Head of caudate nucleus (tissue), 42 donors: ENCODE results near the gene FRMD1.
A peak's percentile ranks its signal among the peaks of the same experiment; 100 is the strongest.

ENCODE experiments used
- DNase-seq, 42 donors: peaks; one replicate each; pipeline versions ENCODE4 v3.0.0 to v3.0.0-alpha.2; 2020 to 2021; ENCODE audit warnings: mixed read lengths in 7 of 42
- intact Hi-C: fragments of 100-400 bp; cut with DNase I; formaldehyde crosslinking; loops from one replicate; pipeline ENCODE4 v1.15.0; 2022

The FRMD1 gene

GRCh38 chr6:168025831-168026710 is 52.9 kb downstream of the FRMD1 start:
- DNase-seq: peak in 2 of 42 donors; percentile 17
- intact Hi-C loops: no loop called here

- intact Hi-C loops: no loop called here
- DNase-seq: peak in 2 of 42 donors; percentile 12 to 19
Measured at GRCh38 chr6:168024951-168025510, 54.0 kb downstream of the FRMD1 start.

- DNase-seq: peak in 1 of 42 donors; percentile 26
- intact Hi-C loops: no loop called here
Measured at GRCh38 chr6:168022488-168023321, 56.3 kb downstream of the FRMD1 start.

GRCh38 chr6:168021581-168021980 is 57.4 kb downstream of the FRMD1 start:
- DNase-seq: peak in 1 of 42 donors; percentile 8
- intact Hi-C loops: no loop called here

GRCh38 chr6:168020242-168020641 is 58.8 kb downstream of the FRMD1 start:
- DNase-seq: peak in 1 of 42 donors; percentile 17
- intact Hi-C loops: no loop called here

GRCh38 chr6:168018664-168019063 is 60.3 kb downstream of the FRMD1 start:
- peak in 1 of 42 donors; percentile 27 for DNase-seq
- intact Hi-C loops: no loop called here

GRCh38 chr6:168017629-168018028 is 61.4 kb downstream of the FRMD1 start:
- intact Hi-C loops: no loop called here
- DNase-seq: peak in 2 of 42 donors; percentile 37 to 43

GRCh38 chr6:168016721-168017525 is 62.1 kb downstream of the FRMD1 start:
- DNase-seq: peak in 10 of 42 donors; percentile 20 to 60 (median 43)
- intact Hi-C loops: no loop called here

GRCh38 chr6:168016176-168016620 is 62.8 kb downstream of the FRMD1 start:
- intact Hi-C loops: no loop called here
- DNase-seq: peak in 2 of 42 donors; percentile 7 to 25

GRCh38 chr6:168015482-168016175 is 63.4 kb downstream of the FRMD1 start:
- intact Hi-C loops: no loop called here
- DNase-seq: peak in 2 of 42 donors; percentile 19 to 33

- intact Hi-C loops: no loop called here
- DNase-seq: peak in 2 of 42 donors; percentile 7 to 36
Measured at GRCh38 chr6:168015009-168015408, 64.0 kb downstream of the FRMD1 start.

- DNase-seq: no peak
- intact Hi-C loops: no loop called here
Measured at GRCh38 chr6:168014428-168014827, 64.6 kb downstream of the FRMD1 start.

GRCh38 chr6:168013250-168013915 is 65.6 kb downstream of the FRMD1 start:
- intact Hi-C loops: no loop called here
- DNase-seq: peak in 1 of 42 donors; percentile 31

- DNase-seq: peak in 1 of 42 donors; percentile 26
Measured at GRCh38 chr6:168012431-168013249, 66.4 kb downstream of the FRMD1 start.

GRCh38 chr6:168011291-168011690 is 67.7 kb downstream of the FRMD1 start:
- peak in 1 of 42 donors; percentile 4 for DNase-seq
- intact Hi-C loops: no loop called here

More at GRCh38 chr6:168012431-168013249, 66.4 kb downstream of the FRMD1 start:
- intact Hi-C loops: no loop called here

GRCh38 chr6:168009331-168009730 is 69.7 kb downstream of the FRMD1 start:
- intact Hi-C loops: no loop called here
- no peak for DNase-seq
